Tibial nerve (tissue), 4 donors: ENCODE measurements around the gene KARS1.

Experiments used
- CTCF ChIP-seq, 5 experiments: fragments of 200-600 bp in 3 of 5; fragments of 450-650 bp in 2 of 5; sonication (generic) in 3 of 5; IDR thresholded peaks; one replicate each; pipeline ENCODE4 v1.5.1; 2016 to 2019; ENCODE audit warnings: antibody characterized with exemption in 5 of 5, mild to moderate bottlenecking in 3 of 5, moderate library complexity in 2 of 5
- EP300 ChIP-seq, 2 donors: sonication (generic); formaldehyde crosslinking; IDR thresholded peaks; one replicate each; pipeline ENCODE4 v1.6.1; 2017; ENCODE audit warnings: antibody characterized with exemption in 2 of 2, mild to moderate bottlenecking in 1 of 2
- POLR2A ChIP-seq, 2 donors: fragments of 450-650 bp; IDR thresholded peaks; one replicate each; pipeline ENCODE4 v1.6.1; 2017; ENCODE audit warnings: antibody characterized with exemption in 2 of 2, mild to moderate bottlenecking in 2 of 2, moderate library complexity in 2 of 2

- TF ChIP-seq CTCF (IDR thresholded peaks at IDR 0.05) (no peak), POLR2A (IDR thresholded peaks at IDR 0.05) (no peak), EP300 (IDR thresholded peaks at IDR 0.05) (no peak)
These were observed 39.9 kb upstream of the KARS1 start for GRCh38 chr16:75687361-75687760.
